ENCODE results near the gene CCDC6. TPM values are rescaled to one million over a fixed set of nuclear protein-coding genes. Genes with fewer than 3 reads are reported as not detected.

The CCDC6 gene
- polyA plus RNA-seq, 1 donor from 2014 or later = 13.4 TPM

GRCh38 chr10:59913547-59914237 lies 7.3 kb upstream of the CCDC6 start:
- peaks cover 3 to 5% (median 4%) of the 10 kb centered on the region in 3 donors for H3K4me1 Mint-ChIP-seq
- H3K36me3 Mint-ChIP-seq = peaks cover 6% of the 10 kb centered on the region
- peaks cover 1% of the 10 kb centered on the region for H3K27me3 Mint-ChIP-seq
- H3K9me3 Mint-ChIP-seq = peaks cover 2 to 10% (median 5%) of the 10 kb centered on the region in 3 donors
- H3K4me3 Mint-ChIP-seq = no peak overlapping the region
- H3K27ac Mint-ChIP-seq = peak overlapping the region in 1 of 3 donors; percentile 35

DNA sequence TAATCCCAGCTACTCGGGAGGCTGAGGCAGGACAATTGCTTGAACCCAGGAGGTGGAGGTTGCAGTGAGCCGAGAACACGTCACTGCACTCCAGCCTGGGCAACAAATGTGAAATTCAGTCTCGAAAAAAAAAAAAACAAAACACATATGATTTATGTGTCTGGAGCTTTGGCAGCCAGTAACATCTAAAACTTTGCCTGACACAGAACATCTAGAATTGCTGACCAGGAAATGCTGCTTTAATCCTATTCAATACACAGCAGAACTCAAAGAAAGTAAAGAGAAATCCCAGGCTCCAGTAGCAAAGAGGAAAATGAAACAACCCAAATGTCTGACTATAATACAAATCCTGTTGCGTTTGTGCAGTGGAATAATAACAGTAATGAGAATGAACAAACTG lies 4.5 kb upstream of the CCDC6 start:
- Mint-ChIP-seq H3K36me3 (peaks cover 6% of the 10 kb centered on the region), H3K4me1 (peaks cover 21 to 24% (median 22%) of the 10 kb centered on the region in 3 donors), H3K4me3 (peak overlapping the region in 1 of 4 donors; percentile 57), H3K9me3 (peaks cover 2 to 10% (median 3%) of the 10 kb centered on the region in 3 donors), H3K27ac (no peak overlapping the region), H3K27me3 (peaks cover 1% of the 10 kb centered on the region)

DNA sequence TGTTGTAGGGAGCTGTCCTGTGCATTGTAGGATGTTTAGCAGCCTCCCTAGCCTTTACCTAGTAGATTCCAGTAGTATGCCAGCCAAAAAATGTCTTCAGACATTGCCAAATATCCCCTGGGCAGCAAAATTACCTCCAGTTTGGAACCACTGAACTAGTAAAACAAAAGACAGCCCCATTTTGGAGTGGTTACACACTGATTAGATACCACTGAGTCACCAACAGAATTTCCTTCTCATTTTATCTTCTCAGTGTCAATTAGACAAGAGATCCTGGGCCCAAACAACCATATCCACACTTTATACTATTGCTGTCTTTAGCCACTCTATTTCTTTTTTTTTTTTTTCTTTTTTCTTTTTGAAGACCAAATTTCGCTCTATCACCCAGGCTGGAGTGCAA lies 3.5 kb upstream of the CCDC6 start:
- Mint-ChIP-seq H3K27ac (no peak overlapping the region), H3K36me3 (peaks cover 6% of the 10 kb centered on the region), H3K9me3 (peaks cover 2 to 10% (median 3%) of the 10 kb centered on the region in 3 donors), H3K4me1 (peaks cover 24 to 27% (median 26%) of the 10 kb centered on the region in 3 donors), H3K4me3 (no peak overlapping the region), H3K27me3 (peaks cover 1% of the 10 kb centered on the region)

GRCh38 chr10:59908808-59909143 lies 2.4 kb upstream of the CCDC6 start:
- Mint-ChIP-seq H3K4me1 (peaks cover 33 to 38% (median 36%) of the 10 kb centered on the region in 3 donors), H3K36me3 (peaks cover 3% of the 10 kb centered on the region), H3K4me3 (peak overlapping the region; percentile 93 to 98 (median 98)), H3K27me3 (peaks cover 1% of the 10 kb centered on the region), H3K27ac (peak overlapping the region; percentile 71 to 98 (median 92)), H3K9me3 (peaks cover 0 to 6% (median 3%) of the 10 kb centered on the region in 3 donors)

DNA sequence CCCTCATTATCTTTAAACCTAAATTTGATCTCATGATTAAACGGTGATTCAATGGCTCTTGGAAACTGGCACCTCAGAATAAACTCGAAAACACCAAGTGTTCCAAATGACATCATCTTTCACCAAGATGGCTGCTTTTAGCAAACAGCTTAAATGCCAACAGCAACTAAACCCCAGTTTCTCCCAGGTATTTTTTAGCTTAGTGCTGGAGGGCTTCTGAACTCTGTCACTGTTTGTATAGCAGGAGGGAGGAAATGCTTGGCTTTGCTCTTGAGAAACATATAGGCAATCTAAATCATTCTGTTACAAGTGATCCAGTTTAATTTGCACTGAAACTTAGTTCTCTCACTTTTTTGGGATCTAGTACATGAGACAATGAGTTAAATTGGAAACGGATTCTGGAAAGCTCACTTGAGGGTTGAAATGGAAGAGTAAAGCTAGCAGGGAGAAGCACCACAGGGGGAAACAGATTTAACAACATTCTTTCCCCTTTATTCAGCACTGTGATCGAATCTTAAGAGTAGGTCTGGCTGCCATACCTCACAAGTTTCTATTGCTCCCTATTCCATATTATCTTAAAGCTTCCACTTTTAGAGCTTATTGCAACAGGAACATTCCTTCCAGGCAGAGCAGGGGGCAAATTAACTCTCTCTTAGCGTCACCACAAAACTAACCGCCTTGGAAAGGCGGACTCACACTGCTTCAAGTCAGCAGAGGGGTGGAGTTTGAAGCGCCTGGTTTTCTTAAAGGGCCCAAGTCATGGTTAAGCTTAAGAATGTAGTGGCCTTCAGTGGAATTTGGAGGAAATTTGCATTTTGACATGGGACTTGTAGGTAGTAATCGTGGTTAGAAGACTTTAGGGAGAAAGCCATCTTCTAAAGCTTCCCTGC lies 1.8 kb upstream of the CCDC6 start:
- peak overlapping the region; percentile 93 to 98 (median 98) for H3K4me3 Mint-ChIP-seq
- H3K27me3 Mint-ChIP-seq = peaks cover 1% of the 10 kb centered on the region
- peaks cover 0 to 3% (median 0%) of the 10 kb centered on the region in 3 donors for H3K9me3 Mint-ChIP-seq
- peak overlapping the region; percentile 71 to 98 (median 92) for H3K27ac Mint-ChIP-seq
- H3K4me1 Mint-ChIP-seq = peaks cover 36 to 42% (median 42%) of the 10 kb centered on the region in 3 donors
- peaks cover 3% of the 10 kb centered on the region for H3K36me3 Mint-ChIP-seq

DNA sequence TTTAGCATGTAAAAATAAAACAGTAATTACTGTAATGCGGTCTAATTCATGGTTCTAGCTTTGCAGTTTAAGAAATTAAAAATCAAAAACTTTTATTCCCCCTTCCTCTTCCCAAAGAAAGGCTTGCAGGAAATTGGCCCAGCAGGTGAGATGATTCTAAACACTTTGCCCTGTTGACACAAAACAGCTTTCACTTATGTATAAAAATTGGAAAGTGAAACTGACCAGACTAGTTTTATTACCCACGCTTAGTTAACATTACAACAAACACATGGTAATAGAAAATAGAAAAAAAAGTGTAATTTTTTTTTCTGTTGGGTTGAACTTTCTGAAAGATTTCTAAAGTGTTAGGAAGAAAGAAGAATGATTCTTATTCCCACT lies 1.2 kb upstream of the CCDC6 start:
- no peaks in the 10 kb centered on the region for H3K27me3 Mint-ChIP-seq

DNA sequence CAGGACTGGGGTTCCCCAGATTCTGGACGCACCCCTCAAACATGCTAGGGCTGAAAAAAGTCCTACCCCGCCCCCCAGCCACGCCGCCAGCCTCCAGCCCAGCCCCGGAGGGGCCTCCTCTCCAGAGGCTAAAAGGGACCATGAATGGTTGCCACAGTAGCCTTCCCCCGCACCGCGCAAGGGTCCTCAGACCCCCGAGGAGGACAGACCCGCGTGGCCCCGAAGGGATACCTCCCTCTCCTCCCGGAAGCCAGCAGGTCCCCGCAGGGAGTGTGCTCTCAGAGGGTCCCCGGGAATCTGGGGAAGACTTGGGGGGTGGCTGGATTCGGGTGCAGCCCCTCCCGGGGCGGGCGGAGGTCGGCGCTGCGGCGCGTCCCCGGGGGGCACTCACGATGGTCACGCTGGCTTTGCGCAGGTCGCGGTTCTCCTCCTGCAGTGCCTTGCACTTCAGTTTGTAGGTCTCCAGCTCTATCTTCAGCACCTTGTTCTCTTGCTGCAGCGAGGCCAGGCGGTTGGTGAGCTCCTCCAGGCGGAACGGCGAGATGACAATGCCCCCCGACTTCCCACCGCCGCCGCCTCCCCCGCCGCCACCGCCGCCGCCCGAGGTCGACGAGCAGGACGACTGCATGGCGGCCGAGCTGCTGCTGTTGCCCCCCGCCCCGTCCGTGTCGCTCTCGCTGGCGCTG lies 482 bp downstream of the CCDC6 start:
- Mint-ChIP-seq H3K4me1 (peaks cover 49 to 60% (median 50%) of the 10 kb centered on the region in 3 donors), H3K27ac (peak overlapping the region; percentile 89 to 93 (median 92)), H3K4me3 (peak overlapping the region; percentile 93 to 98 (median 98)), H3K27me3 (no peaks in the 10 kb centered on the region), H3K9me3 (no peaks in the 10 kb centered on the region), H3K36me3 (no peaks in the 10 kb centered on the region)

More for the DNA sequence above, 1.2 kb upstream of the CCDC6 start:
- no peaks in the 10 kb centered on the region for H3K36me3 Mint-ChIP-seq
- peak overlapping the region; percentile 93 to 98 (median 98) for H3K4me3 Mint-ChIP-seq
- peak overlapping the region; percentile 71 to 98 (median 92) for H3K27ac Mint-ChIP-seq
- H3K9me3 Mint-ChIP-seq = no peaks in the 10 kb centered on the region
- H3K4me1 Mint-ChIP-seq = peaks cover 37 to 48% (median 47%) of the 10 kb centered on the region in 3 donors

DNA sequence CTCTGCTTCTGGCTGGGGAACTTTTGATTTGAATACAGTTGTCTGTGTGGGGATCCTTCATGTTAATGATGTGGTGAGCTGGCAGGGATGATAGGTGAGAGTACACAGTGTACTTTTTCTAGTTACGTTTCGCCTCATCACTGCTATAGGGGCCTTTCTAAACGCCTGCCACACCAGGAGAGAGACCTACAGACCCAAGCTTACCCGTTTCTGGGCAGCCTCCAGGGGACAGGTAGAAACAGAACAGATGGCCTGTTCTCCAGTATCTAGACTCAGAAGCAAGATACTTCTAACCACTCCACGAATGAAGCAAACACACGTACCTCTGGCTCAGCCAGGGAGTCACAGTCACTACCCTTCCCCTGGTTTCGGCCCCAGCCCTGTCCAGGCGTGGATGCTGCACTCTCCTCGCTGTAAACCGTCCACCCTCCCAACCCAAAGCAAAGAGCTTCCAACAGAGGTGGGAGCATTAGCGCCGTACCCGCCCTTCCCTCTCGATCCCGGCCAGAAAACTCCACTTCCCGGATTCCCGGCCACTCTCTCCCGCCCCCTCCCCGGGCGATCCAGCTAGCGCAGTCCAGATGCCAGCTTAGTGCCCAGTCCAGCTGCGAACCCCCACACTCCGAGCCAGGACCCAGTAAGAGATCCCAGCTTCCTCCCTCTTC lies 1.2 kb downstream of the CCDC6 start:
- no peaks in the 10 kb centered on the region for H3K27me3 Mint-ChIP-seq
- H3K27ac Mint-ChIP-seq = peak overlapping the region; percentile 81 to 93 (median 89)
- H3K4me1 Mint-ChIP-seq = peaks cover 52 to 65% (median 53%) of the 10 kb centered on the region in 3 donors
- no peaks in the 10 kb centered on the region for H3K9me3 Mint-ChIP-seq
- peak overlapping the region; percentile 93 to 98 (median 98) for H3K4me3 Mint-ChIP-seq
- H3K36me3 Mint-ChIP-seq = peaks cover under 1% of the 10 kb centered on the region

- peak overlapping the region; percentile 36 to 93 (median 81) for H3K27ac Mint-ChIP-seq
- H3K36me3 Mint-ChIP-seq = peaks cover 2% of the 10 kb centered on the region
- H3K27me3 Mint-ChIP-seq = no peaks in the 10 kb centered on the region
- H3K4me1 Mint-ChIP-seq = peaks cover 58 to 71% (median 60%) of the 10 kb centered on the region in 3 donors
- H3K9me3 Mint-ChIP-seq = no peaks in the 10 kb centered on the region
- H3K4me3 Mint-ChIP-seq = peak overlapping the region; percentile 93 to 98 (median 98)
Observed at GRCh38 chr10:59904426-59905065, 1.8 kb downstream of the CCDC6 start.

DNA sequence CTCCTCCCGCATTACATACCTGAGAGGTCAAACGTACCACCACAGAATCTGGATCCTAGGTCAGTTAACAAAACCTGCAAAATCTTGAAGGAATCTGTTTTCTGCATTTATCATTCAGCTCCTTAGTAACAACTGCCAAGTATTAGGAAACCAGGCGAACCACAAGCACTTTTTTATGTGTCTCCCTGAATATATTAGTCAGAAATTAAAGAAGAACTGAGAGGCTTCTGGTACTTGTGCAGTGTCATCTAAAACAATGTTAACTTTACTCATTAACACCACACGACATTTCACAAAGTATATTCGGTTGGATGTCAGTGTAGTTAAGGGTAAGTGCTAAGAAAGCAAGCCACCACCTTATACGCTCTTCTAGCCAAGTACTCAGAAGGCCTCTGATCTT lies 2.5 kb downstream of the CCDC6 start:
- H3K36me3 Mint-ChIP-seq = peaks cover 2% of the 10 kb centered on the region
- peak overlapping the region in 2 of 3 donors; percentile 36 to 81 for H3K27ac Mint-ChIP-seq
- H3K27me3 Mint-ChIP-seq = no peaks in the 10 kb centered on the region
- peak overlapping the region in 3 of 4 donors; percentile 93 to 98 (median 97) for H3K4me3 Mint-ChIP-seq
- H3K4me1 Mint-ChIP-seq = peaks cover 62 to 76% (median 67%) of the 10 kb centered on the region in 3 donors
- H3K9me3 Mint-ChIP-seq = no peaks in the 10 kb centered on the region

- peak overlapping the region in 2 of 4 donors; percentile 33 to 56 for H3K4me3 Mint-ChIP-seq
- no peaks in the 10 kb centered on the region for H3K9me3 Mint-ChIP-seq
- peaks cover 54 to 72% (median 65%) of the 10 kb centered on the region in 3 donors for H3K4me1 Mint-ChIP-seq
- H3K27ac Mint-ChIP-seq = peak overlapping the region in 2 of 3 donors; percentile 33 to 36
- peaks cover 2% of the 10 kb centered on the region for H3K36me3 Mint-ChIP-seq
- no peaks in the 10 kb centered on the region for H3K27me3 Mint-ChIP-seq
Observed at GRCh38 chr10:59902016-59902415, 4.3 kb downstream of the CCDC6 start.

- H3K9me3 Mint-ChIP-seq = no peaks in the 10 kb centered on the region
- peaks cover 2% of the 10 kb centered on the region for H3K36me3 Mint-ChIP-seq
- H3K27ac Mint-ChIP-seq = peak overlapping the region in 2 of 3 donors; percentile 33 to 36
- peak overlapping the region in 1 of 4 donors; percentile 33 for H3K4me3 Mint-ChIP-seq
- no peaks in the 10 kb centered on the region for H3K27me3 Mint-ChIP-seq
- H3K4me1 Mint-ChIP-seq = peaks cover 57 to 73% (median 63%) of the 10 kb centered on the region in 3 donors
Observed at GRCh38 chr10:59901470-59901869, 4.9 kb downstream of the CCDC6 start.

DNA sequence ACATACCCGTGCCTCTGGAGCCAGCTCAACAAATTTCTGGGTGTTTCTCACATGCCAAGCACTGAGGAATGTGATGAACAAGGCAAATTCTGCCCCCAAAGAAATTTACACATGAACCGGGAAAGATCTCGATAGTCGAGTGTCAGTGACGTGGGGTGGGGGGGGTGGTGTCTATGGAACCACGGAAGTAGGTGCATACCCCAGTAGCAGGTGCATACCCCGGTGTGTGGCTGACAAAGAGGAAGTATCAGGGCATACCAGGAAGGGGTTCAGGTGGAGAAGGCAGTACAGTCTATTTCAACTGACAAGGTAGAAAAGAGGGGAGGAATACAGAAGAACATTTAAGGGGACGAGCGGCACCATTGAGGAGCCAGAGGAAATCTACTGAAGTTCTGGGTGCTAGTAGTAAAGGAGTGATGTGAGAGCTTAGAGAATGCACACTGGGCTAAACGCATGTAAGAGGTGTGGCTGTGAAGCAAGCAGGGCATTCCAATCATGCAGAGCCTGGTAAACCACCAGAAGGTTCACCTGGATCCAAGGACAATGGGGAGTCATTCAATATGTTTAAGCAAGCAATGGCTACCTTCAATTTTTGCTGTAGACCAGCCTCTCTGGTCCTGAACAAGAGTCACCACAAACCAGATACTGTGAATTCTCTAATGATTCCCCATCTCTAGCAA lies 6.2 kb downstream of the CCDC6 start:
- Mint-ChIP-seq H3K9me3 (no peaks in the 10 kb centered on the region), H3K27me3 (no peaks in the 10 kb centered on the region), H3K27ac (peak overlapping the region; percentile 11 to 48 (median 33)), H3K4me3 (peak overlapping the region; percentile 37 to 89 (median 67)), H3K36me3 (peaks cover 2% of the 10 kb centered on the region), H3K4me1 (peaks cover 62 to 77% (median 63%) of the 10 kb centered on the region in 3 donors)
